GM21390 (cell line): Measurements from ENCODE around the gene TMSB10.
"Not testable (repeated sequence)": the region's sequence is repeated elsewhere in the genome, so short reads cannot be mapped to it uniquely, and the experiment has no call there.

Experiments
- ATAC-seq: cut with Tn5 transposase; IDR thresholded peaks from one replicate; pipeline ENCODE4 v1.9.1; 2021; ENCODE audit not compliant: unreplicated experiment

Gene TMSB10

GRCh38 chr2:84927275-84927627 is 21.8 kb downstream of the TMSB10 start:
- ATAC-seq, result no peak

GRCh38 chr2:84931384-84931821 is 25.9 kb downstream of the TMSB10 start:
- peak; percentile 55 for ATAC-seq

GRCh38 chr2:84938194-84938879 is 32.9 kb downstream of the TMSB10 start:
- ATAC-seq, result peak; percentile 31

GRCh38 chr2:84939426-84940087 is 34.1 kb downstream of the TMSB10 start:
- peak; percentile 67 for ATAC-seq

GRCh38 chr2:84940088-84940470 is 34.6 kb downstream of the TMSB10 start:
- peak; percentile 4 for ATAC-seq

- no peak for ATAC-seq
These were observed 35.5 kb downstream of the TMSB10 start for GRCh38 chr2:84940831-84941412.

GRCh38 chr2:84942166-84942565 is 36.7 kb downstream of the TMSB10 start:
- ATAC-seq, result no peak

GRCh38 chr2:84942964-84943421 is 37.5 kb downstream of the TMSB10 start:
- ATAC-seq, result peak; percentile 39

GRCh38 chr2:84944295-84944909 is 38.9 kb downstream of the TMSB10 start:
- no peak for ATAC-seq

- ATAC-seq, result not testable (repeated sequence)
These were observed 40.4 kb downstream of the TMSB10 start for GRCh38 chr2:84945838-84946203.

GRCh38 chr2:84946204-84947009 is 41.0 kb downstream of the TMSB10 start:
- ATAC-seq, result peak; percentile 60

GRCh38 chr2:84947010-84947593 is 41.6 kb downstream of the TMSB10 start:
- no peak for ATAC-seq

GRCh38 chr2:84953535-84953934 is 48.1 kb downstream of the TMSB10 start:
- no peak for ATAC-seq

GRCh38 chr2:84954329-84954728 is 48.9 kb downstream of the TMSB10 start:
- no peak for ATAC-seq
